Muscle layer of duodenum (tissue), 2 donors: ENCODE data around the gene ARMC12.
A peak's percentile ranks its signal among the peaks of the same experiment; 100 is the strongest.

Experiments used
- H3K27ac ChIP-seq: one replicate; pipeline ENCODE4 v1.7.0; 2013; ENCODE audit warnings: mild to moderate bottlenecking, low read length
- H3K27me3 ChIP-seq: one replicate; pipeline ENCODE4 v1.7.0; 2013; ENCODE audit warnings: low read depth, mild to moderate bottlenecking, control low read depth, low read length
- H3K36me3 ChIP-seq, 2 donors: one replicate each; pipeline ENCODE4 v1.7.0; 2013; ENCODE audit warnings: low read length in 2 of 2, control low read depth in 1 of 2, mild to moderate bottlenecking in 1 of 2; ENCODE audit not compliant: insufficient read depth in 2 of 2, control insufficient read depth in 1 of 2
- H3K4me1 ChIP-seq, 2 donors: one replicate each; pipeline ENCODE4 v1.7.0; 2013; ENCODE audit warnings: low read length in 2 of 2, mild to moderate bottlenecking in 2 of 2, control low read depth in 1 of 2, moderate library complexity in 1 of 2; ENCODE audit not compliant: insufficient read depth in 2 of 2, control insufficient read depth in 1 of 2
- H3K4me3 ChIP-seq, 2 donors: one replicate each; pipeline ENCODE4 v1.7.0; 2013; ENCODE audit warnings: low read length in 2 of 2, low read depth in 1 of 2, mild to moderate bottlenecking in 1 of 2
- H3K9me3 ChIP-seq, 2 donors: one replicate each; pipeline ENCODE4 v1.7.0; 2013; ENCODE audit warnings: low read length in 2 of 2, control low read depth in 1 of 2, mild to moderate bottlenecking in 1 of 2; ENCODE audit not compliant: control insufficient read depth in 1 of 2
- donor health status: healthy.

ARMC12 gene

DNA sequence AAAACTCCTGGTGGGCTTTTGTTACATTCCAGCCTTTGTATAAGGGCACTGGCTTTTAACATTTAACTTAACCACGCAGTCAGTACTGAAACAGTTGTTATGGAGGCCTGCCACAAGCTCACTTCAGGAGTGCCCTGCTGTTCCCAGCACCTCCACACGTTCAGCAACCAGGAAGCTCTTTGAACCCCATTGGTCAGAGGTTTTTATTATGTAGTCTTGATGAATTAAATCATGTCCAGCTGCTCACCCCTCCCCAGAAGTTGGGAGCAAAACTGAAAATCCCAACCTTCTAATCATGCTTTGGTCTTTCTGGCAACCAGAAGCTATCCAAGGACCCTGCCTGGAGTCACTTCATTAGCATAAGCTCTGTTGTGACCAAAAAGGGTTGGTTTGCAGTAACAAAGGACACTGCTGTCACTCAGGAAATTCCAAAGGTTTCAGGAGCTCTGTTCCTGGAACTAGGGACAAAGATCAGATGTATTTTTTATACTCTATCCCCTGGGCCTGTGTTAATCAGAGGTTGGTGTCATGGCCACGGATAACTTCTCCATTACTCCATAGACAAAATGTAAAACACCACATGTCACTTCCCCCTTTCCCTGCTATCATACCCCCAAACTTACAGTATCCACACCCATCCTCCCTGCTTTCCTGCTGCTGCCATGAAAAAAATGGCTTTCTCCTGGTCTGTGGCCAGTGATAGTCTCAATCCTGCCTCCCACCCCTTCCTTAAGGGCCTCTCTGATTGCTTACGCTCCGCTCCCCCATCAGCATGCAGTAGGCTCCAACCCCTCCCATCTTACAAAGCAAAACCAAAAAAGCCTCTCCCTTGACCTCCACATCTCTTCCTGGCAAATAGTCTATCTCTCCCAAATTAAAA is 3.1 kb downstream of the ARMC12 start:
- no peaks in the 10 kb centered on the region for H3K36me3 ChIP-seq
- peak overlapping the region; percentile 23 for H3K27ac ChIP-seq
- no peaks in the 10 kb centered on the region for H3K27me3 ChIP-seq
- H3K9me3 ChIP-seq: no peaks in the 10 kb centered on the region
- H3K4me1 ChIP-seq: peaks cover 0 to 7% of the 10 kb centered on the region in 2 donors
- H3K4me3 ChIP-seq: no peak overlapping the region

DNA sequence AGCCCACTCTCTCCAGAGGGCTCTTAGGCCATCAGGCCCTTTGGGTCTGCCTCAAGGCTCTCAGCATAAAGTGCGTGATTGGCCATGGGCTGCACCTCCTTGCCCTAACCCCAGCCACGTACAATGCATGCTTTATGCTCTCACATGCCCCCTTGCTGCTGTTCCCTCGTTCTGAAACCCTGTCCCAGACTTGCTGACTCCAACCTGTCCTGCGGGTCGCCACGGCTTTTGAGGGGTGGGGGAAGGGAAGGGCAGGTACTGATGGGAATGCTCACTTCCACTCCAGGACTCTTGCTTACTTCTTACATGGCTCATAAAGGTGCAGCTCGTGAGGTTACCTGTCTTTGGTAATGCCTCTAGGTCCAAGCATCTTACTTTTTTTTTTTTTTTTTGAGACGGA is 6.0 kb downstream of the ARMC12 start:
- H3K9me3 ChIP-seq: peaks cover 0 to 6% of the 10 kb centered on the region in 2 donors
- no peak overlapping the region for H3K4me3 ChIP-seq
- no peak overlapping the region for H3K27ac ChIP-seq
- H3K4me1 ChIP-seq: no peaks in the 10 kb centered on the region
- H3K36me3 ChIP-seq: no peaks in the 10 kb centered on the region
- H3K27me3 ChIP-seq: no peaks in the 10 kb centered on the region

DNA sequence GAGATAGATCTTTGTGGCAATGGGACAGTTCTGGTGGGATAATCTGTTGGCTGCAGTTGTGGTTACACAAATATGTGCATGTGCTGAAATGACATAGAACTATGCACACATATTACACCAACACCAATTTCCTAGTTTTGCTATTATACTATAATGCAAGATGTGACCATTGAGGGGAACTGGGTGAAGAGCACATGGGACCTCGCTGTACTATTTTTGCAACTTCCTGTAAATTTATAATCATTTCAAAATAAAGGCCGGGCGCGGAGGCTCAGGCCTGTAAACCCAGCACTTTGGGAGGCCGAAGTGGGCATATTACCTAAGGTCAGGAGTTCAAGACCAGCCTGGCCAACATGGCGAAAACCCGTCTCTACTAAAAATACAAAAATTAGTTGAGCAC is 8.7 kb downstream of the ARMC12 start:
- Histone ChIP-seq H3K9me3 (peaks cover 0 to 6% of the 10 kb centered on the region in 2 donors), H3K27me3 (no peaks in the 10 kb centered on the region), H3K27ac (no peak overlapping the region)

DNA sequence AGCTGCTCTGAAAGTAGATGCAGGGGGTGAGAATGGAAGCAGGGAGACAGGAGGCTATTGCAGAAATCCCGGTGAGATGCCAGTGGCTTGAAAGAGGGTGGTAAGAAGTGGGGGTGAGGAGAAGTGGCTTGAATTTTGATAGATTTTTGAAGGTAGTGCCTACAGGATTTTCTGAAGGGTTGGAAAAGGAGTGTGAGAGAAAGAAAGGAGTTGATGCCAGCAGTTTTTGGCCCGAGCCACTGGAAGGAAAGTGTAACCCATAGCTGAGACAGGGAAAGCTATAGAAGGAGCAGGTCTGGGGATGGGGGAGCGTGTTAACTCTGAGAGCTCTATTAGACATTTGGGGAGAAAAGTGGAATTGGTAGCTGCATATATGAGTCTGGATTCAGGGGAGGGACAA is 9.7 kb downstream of the ARMC12 start:
- Histone ChIP-seq H3K4me3 (no peak overlapping the region), H3K9me3 (peaks cover 0 to 6% of the 10 kb centered on the region in 2 donors), H3K27me3 (no peaks in the 10 kb centered on the region), H3K4me1 (no peaks in the 10 kb centered on the region), H3K27ac (no peak overlapping the region), H3K36me3 (no peaks in the 10 kb centered on the region)

More for the DNA sequence above, 8.7 kb downstream of the ARMC12 start:
- no peaks in the 10 kb centered on the region for H3K36me3 ChIP-seq
- H3K4me3 ChIP-seq: no peak overlapping the region
- H3K4me1 ChIP-seq: no peaks in the 10 kb centered on the region

DNA sequence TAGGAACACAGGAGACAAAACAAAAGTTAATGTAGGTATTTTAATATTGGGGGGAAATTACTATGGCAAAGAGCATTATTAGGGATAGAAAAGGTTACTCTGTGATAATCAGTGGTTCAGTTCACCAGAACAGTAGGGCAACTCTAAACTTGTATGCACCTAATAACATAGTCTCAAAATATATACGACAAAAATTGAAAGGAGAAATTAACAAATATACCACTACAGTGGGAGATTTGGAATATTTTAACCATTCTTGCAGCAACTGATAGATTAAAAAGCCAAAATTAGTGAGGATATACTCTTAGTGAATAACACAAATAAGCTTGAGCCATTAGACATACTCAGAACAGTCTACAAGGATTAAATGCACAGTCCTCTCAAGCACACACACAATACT is 11.0 kb downstream of the ARMC12 start:
- H3K4me3 ChIP-seq: no peak overlapping the region
- no peaks in the 10 kb centered on the region for H3K36me3 ChIP-seq
- no peak overlapping the region for H3K27ac ChIP-seq
- H3K27me3 ChIP-seq: no peaks in the 10 kb centered on the region
- no peaks in the 10 kb centered on the region for H3K4me1 ChIP-seq
- peaks cover 0 to 6% of the 10 kb centered on the region in 2 donors for H3K9me3 ChIP-seq

DNA sequence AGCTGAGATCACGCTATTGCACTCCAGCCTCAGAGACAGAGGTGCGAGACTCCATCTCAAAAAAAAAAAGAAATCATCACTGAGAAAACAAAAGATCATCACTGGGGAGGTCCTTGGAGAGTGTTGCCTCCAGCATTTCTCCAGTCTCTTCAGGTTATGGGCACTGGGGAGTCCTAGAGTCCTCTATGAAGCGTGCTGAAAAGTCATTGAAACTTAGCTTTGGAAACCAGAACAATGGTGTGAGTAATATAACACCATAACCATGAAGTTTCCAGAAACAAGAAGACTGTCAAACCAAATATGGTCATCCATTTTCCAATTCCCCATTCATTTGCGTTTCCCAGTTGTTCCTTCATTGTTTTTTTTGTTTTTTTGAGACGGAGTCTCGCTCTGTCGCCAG is 13.7 kb downstream of the ARMC12 start:
- peaks cover 0 to 6% of the 10 kb centered on the region in 2 donors for H3K9me3 ChIP-seq
- no peaks in the 10 kb centered on the region for H3K4me1 ChIP-seq
- H3K27ac ChIP-seq: no peak overlapping the region
- H3K36me3 ChIP-seq: no peaks in the 10 kb centered on the region
- no peaks in the 10 kb centered on the region for H3K27me3 ChIP-seq
- no peak overlapping the region for H3K4me3 ChIP-seq

DNA sequence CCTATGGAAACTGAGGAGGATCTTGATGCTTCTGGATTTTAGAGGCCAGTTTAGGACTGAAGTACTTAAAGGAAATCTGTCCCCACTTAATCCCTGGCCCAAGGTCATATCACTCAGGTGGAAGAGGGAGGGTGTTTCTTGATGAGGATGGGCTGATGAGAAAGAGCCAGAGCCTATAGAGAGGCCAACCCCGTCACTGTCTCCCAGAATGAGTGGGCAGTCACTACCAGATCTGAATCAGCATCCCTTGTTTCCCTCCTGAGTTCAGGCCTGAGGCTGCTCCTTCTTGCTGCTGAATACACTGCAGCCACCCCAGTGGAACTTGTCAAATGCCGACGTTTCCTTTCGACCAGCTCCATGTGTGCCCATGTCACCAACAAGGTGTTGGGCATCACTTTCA is 14.8 kb downstream of the ARMC12 start:
- Histone ChIP-seq H3K4me3 (no peak overlapping the region), H3K27ac (no peak overlapping the region), H3K27me3 (no peaks in the 10 kb centered on the region), H3K9me3 (peaks cover 0 to 6% of the 10 kb centered on the region in 2 donors), H3K36me3 (no peaks in the 10 kb centered on the region), H3K4me1 (no peaks in the 10 kb centered on the region)

DNA sequence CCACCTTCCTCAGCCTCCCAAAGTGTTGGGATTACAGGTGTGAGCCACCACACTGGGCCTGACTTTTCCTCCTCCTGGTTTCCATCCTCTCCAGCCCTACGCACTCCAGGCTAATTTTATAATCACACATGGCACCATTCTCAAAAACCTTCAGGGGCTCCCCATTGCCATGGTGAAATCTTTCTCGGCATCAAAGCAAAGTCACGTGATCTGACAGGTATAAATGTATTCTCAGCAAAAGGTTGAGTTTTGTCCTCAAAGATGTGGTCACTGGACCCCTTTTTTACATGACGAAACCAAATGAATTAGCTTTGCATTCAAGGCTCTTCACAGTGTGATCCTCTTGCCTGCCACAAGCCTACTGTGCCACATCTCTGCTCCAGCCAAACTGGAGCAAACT is 15.5 kb downstream of the ARMC12 start:
- Histone ChIP-seq H3K36me3 (no peaks in the 10 kb centered on the region), H3K4me3 (no peak overlapping the region), H3K27me3 (no peaks in the 10 kb centered on the region), H3K27ac (no peak overlapping the region), H3K4me1 (no peaks in the 10 kb centered on the region), H3K9me3 (peaks cover 0 to 4% of the 10 kb centered on the region in 2 donors)

DNA sequence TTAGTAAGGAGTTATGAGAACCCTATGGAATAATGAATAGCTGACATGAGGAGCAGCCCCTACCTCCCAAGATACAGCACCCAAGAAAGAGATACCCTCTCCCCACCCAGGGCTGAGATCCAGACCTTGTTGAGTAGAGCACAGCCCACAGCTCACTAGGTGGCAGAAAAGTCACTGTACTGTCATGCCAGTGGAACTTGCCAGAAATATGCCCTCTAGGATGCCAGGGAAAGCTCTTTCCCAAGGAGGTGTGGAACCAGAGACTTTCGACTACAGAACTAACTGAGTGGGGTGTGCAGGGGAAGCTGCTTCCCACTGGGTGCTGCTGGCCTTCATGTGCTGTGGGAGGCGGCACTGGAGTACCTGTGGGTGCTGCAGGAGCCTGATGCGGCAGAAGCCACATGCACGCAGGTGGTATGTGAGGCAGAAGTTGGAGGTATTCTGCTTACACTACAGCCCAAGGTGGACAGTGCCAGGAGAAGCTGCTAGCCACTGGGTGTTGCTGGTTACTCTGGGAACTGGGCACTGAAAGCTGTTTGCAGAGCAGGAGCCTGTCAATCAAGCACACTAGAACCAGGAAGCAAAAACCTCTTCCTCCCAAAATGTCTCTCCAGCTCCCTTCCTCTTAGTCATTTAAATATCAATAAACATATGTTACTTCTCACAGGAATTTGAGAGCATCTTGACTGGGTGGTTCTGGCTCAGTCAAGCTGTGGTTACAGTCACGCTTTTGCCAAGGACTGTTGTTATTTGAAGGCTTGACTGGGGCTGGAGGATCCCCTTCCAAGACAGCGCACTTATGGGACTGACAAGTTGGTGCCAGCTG is 17.8 kb downstream of the ARMC12 start:
- H3K36me3 ChIP-seq: no peaks in the 10 kb centered on the region
- no peaks in the 10 kb centered on the region for H3K9me3 ChIP-seq
- H3K4me3 ChIP-seq: no peak overlapping the region
- no peak overlapping the region for H3K27ac ChIP-seq
- no peaks in the 10 kb centered on the region for H3K4me1 ChIP-seq
- H3K27me3 ChIP-seq: no peaks in the 10 kb centered on the region

DNA sequence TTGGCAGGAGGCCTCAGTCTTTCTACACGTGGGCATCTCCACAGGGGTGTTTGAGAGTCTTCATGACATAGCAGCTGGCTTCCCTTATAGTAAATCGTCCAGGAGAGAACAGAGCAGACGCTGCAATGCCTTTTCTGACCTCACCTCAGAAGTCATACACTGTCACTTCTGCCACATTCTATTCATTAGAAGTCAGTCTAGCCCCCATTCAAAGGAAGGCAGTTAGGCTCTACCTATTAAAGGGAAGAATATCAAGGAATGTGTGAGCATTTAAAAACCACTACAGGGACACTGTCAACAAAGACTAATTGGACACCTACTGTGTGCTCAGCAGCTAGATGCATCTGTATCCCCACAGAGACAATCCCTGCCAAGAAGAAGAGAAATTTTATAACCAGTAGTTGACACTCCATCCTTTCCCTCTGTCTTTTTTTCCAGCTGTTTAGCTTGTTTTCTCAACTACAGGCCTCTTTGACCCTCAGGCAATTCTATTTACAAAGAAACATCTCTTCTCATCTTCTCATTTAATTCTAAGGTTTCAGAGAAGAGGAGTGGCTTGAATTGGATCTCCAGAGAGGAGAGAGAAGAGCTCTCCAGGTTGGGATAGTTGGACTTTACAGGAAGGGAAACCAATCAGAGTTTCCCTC is 18.6 kb downstream of the ARMC12 start:
- H3K27ac ChIP-seq: no peak overlapping the region
- no peak overlapping the region for H3K4me3 ChIP-seq
- no peaks in the 10 kb centered on the region for H3K36me3 ChIP-seq
- no peaks in the 10 kb centered on the region for H3K27me3 ChIP-seq
- H3K4me1 ChIP-seq: no peaks in the 10 kb centered on the region
- no peaks in the 10 kb centered on the region for H3K9me3 ChIP-seq

DNA sequence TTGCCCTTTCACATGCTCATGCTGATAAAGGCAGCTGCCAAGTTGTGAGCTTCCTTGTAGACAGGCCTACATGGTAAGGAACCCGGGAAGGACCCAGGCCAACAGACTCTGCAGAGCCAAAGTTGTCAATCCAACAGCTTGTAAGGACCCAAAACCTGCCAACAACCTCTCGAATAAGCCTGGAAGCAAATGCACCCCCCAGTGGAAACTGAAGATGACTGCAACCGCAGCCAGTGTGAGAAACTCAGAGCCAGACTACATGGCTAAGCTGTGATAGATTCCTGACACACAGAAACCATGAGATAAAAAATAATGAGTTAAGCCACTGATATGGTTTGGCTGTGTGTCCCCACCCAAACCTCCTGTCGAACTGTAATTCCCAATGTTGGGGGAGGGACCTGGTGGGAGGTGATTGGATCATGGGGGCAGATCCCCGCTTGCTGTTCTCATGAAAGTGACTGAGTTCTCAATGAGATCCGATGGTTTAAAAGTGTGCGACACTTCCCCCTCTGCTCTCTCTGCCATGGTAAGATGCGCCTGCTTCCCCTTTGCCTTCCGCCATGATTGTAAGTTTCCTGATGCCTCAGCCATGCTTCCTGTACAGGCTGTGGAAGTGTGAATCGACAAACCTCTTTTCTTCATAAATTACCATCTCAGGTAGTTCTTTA is 20.8 kb downstream of the ARMC12 start:
- Histone ChIP-seq H3K36me3 (no peaks in the 10 kb centered on the region), H3K4me1 (no peaks in the 10 kb centered on the region), H3K4me3 (no peak overlapping the region), H3K9me3 (no peaks in the 10 kb centered on the region), H3K27ac (no peak overlapping the region), H3K27me3 (no peaks in the 10 kb centered on the region)
